Adrenal gland (tissue), 5 donors: ENCODE results near the gene PRX.

Experiments used
- CTCF ChIP-seq, 6 experiments: fragments of 450-650 bp in 4 of 6; fragments of 200-600 bp in 2 of 6; sonication (generic) in 1 of 6; IDR thresholded peaks; 1 replicate in 5 of 6; 2 replicates in 1 of 6; pipeline versions ENCODE4 v1.5.1 to v1.8.0; 2016 to 2021; ENCODE audit warnings: antibody characterized with exemption in 6 of 6, mild to moderate bottlenecking in 2 of 6, moderate library complexity in 1 of 6
- POLR2A ChIP-seq, 2 donors: fragments of 450-650 bp; IDR thresholded peaks; one replicate each; pipeline ENCODE4 v1.6.1; 2017; ENCODE audit warnings: antibody characterized with exemption in 2 of 2, mild to moderate bottlenecking in 2 of 2, moderate library complexity in 1 of 2
- donor health status: DM: no; HTN: no; CAD: no.

GRCh38 chr19:40421993-40422747 is 9.0 kb upstream of the PRX start:
- TF ChIP-seq CTCF (IDR thresholded peaks at IDR 0.05) = no peak
- no peak for TF ChIP-seq POLR2A (IDR thresholded peaks at IDR 0.05)
